ENCODE data around the gene C7.

DNA sequence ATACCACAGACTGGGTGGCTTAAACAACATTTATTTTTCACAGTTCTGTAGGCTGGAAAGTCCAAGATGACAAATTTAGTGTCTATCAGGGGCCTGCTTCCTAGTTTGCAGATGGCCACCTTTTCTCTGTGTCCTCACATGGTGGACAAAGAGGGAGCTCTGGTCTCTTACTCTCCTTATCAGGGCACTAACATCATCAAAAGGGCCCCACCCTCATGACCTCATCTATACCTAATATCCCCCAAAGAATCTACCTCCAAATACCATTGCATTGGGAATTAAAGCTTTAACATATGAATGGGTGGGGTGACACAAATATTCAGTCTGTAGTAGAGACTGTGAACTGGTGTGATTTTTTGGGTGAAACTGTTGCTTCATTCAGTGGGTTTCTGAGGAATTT is 78.1 kb downstream of the C7 start:
- TF ChIP-seq POLR2AphosphoS5 (IDR thresholded peaks at IDR 0.05; ENCODE audit: low read depth, low read length) (no peak), ATF3 (IDR thresholded peaks at IDR 0.05) (no peak), FOSL1 (IDR thresholded peaks at IDR 0.05; ENCODE audit: low read depth) (no peak), EZH2 (IDR thresholded peaks at IDR 0.05) (no peak), CTCF (IDR thresholded peaks at IDR 0.05 in 2 of 3, conservative IDR thresholded peaks at IDR 0.05 in 1 of 3; ENCODE audit: borderline replicate concordance in 1 of 3, insufficient read depth in 1 of 3, low read depth in 2 of 3, low read length in 2 of 3) (no peak)

Measured in HCT116 (cell line).